Parathyroid adenoma (tissue), 2 donors: ENCODE data around the gene SERINC1.

Source experiments
- H2AFZ ChIP-seq: fragments of 300-600 bp; sonication (generic); one replicate; pipeline ENCODE4 v1.7.0; 2017; ENCODE audit warnings: antibody characterized with exemption, mild to moderate bottlenecking
- H3K27ac ChIP-seq: fragments of 300-600 bp; sonication (generic); one replicate; pipeline ENCODE4 v1.7.0; 2017
- H3K27me3 ChIP-seq: fragments of 300-600 bp; sonication (generic); one replicate; pipeline ENCODE4 v1.7.0; 2017; ENCODE audit warnings: low read length; ENCODE audit not compliant: control insufficient read depth, insufficient read depth
- H3K36me3 ChIP-seq: fragments of 300-600 bp; sonication (generic); one replicate; pipeline ENCODE4 v1.7.0; 2017; ENCODE audit warnings: low read length; ENCODE audit not compliant: control insufficient read depth, insufficient read depth
- H3K4me1 ChIP-seq: fragments of 300-600 bp; sonication (generic); one replicate; pipeline ENCODE4 v1.7.0; 2017; ENCODE audit warnings: control low read depth
- H3K4me2 ChIP-seq: fragments of 300-600 bp; sonication (generic); one replicate; pipeline ENCODE4 v1.7.0; 2017; ENCODE audit warnings: low read length
- H3K4me3 ChIP-seq: fragments of 300-600 bp; sonication (generic); one replicate; pipeline ENCODE4 v1.7.0; 2017; ENCODE audit warnings: low read depth, low read length
- H3K79me2 ChIP-seq: fragments of 300-600 bp; sonication (generic); one replicate; pipeline ENCODE4 v1.7.0; 2017; ENCODE audit warnings: control low read depth
- H3K9ac ChIP-seq: fragments of 300-600 bp; sonication (generic); one replicate; pipeline ENCODE4 v1.7.0; 2017; ENCODE audit warnings: mild to moderate bottlenecking
- H3K9me3 ChIP-seq: fragments of 300-600 bp; sonication (generic); one replicate; pipeline ENCODE4 v1.7.0; 2017; ENCODE audit warnings: low read length; ENCODE audit not compliant: control insufficient read depth
- TF ChIP-seq, protein P1 (sequence below): fragments of 300-600 bp; sonication (generic); IDR thresholded peaks from one replicate; pipeline ENCODE4 v1.7.0; 2017; ENCODE audit warnings: antibody characterized with exemption, mild to moderate bottlenecking
- donor health status: primary hyperparathyroidism.

SERINC1 gene

DNA sequence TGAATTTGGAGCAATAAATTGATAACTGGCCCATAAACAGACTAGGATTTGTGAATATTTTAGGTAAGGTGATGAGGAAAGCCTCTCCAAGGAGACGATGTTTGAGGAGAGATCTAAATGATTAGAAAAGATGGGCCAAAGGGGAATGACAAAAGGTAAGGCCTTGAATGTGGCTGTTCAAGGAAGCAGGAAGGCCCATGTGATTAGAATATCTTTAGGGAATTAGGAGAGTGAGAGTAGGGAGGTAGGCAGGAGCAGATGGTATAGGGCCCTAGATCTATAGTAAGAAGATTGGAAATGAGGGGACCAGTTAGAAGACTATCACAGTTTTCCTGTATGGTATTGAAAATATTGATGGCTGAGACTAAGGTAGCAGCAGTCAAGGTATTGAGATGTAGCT lies 65.4 kb downstream of the SERINC1 start:
- Histone ChIP-seq H3K4me3 (no peak overlapping the region), H2AFZ (no peak overlapping the region), H3K27ac (no peak overlapping the region), H3K36me3 (no peaks in the 10 kb centered on the region), H3K9me3 (no peaks in the 10 kb centered on the region), H3K9ac (no peak overlapping the region), H3K4me1 (no peaks in the 10 kb centered on the region), H3K4me2 (no peak overlapping the region), H3K27me3 (no peaks in the 10 kb centered on the region), H3K79me2 (peaks cover 21% of the 10 kb centered on the region)
- TF ChIP-seq, protein P1, sequence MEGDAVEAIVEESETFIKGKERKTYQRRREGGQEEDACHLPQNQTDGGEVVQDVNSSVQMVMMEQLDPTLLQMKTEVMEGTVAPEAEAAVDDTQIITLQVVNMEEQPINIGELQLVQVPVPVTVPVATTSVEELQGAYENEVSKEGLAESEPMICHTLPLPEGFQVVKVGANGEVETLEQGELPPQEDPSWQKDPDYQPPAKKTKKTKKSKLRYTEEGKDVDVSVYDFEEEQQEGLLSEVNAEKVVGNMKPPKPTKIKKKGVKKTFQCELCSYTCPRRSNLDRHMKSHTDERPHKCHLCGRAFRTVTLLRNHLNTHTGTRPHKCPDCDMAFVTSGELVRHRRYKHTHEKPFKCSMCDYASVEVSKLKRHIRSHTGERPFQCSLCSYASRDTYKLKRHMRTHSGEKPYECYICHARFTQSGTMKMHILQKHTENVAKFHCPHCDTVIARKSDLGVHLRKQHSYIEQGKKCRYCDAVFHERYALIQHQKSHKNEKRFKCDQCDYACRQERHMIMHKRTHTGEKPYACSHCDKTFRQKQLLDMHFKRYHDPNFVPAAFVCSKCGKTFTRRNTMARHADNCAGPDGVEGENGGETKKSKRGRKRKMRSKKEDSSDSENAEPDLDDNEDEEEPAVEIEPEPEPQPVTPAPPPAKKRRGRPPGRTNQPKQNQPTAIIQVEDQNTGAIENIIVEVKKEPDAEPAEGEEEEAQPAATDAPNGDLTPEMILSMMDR = no peak

DNA sequence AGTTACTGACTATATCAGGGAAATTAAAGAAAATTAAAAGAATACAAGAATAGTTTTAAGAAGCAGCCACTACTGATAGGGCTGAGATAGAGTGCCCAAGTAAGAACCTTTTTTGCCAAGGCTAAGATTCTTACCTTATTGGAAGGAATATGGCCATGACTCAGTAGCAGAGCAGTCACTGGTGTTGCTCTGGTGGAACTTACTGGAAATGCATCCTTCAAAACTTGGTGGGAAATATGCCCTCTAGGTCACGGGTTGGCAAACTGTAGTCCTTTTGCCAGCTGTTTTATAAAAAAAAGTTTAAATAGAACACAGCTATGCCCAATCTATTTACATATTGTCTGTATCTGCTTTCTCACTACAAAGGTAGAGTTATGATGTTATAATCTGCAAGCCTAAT lies 66.2 kb downstream of the SERINC1 start:
- no peaks in the 10 kb centered on the region for H3K36me3 ChIP-seq
- H3K4me3 ChIP-seq = no peak overlapping the region
- H2AFZ ChIP-seq = no peak overlapping the region
- no peaks in the 10 kb centered on the region for H3K9me3 ChIP-seq
- peaks cover 23% of the 10 kb centered on the region for H3K79me2 ChIP-seq
- TF ChIP-seq, protein P1 = no peak
- H3K27ac ChIP-seq = no peak overlapping the region
- H3K27me3 ChIP-seq = no peaks in the 10 kb centered on the region
- peaks cover 3% of the 10 kb centered on the region for H3K4me1 ChIP-seq
- H3K4me2 ChIP-seq = no peak overlapping the region
- no peak overlapping the region for H3K9ac ChIP-seq

DNA sequence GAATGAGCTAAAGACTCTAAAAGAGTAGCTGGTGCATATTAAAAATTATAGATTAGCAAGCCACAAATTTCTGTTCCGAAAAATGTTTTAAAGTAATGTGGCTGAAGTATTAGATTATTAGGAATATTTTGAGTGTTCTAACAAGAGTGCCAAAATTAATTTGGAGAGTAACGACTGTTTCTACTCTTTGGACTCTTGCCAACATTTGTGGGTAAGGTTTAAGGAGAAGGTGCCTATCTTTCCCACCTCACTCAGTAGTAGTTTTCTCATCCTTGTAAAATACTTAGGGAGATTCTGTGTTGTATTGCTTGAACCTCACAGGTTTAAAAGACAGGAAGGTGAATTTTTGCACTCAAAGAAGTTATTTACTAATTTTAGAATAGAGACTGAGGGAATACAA lies 67.2 kb downstream of the SERINC1 start:
- H3K79me2 ChIP-seq = peaks cover 30% of the 10 kb centered on the region
- no peaks in the 10 kb centered on the region for H3K36me3 ChIP-seq
- H3K9ac ChIP-seq = no peak overlapping the region
- H3K4me1 ChIP-seq = peaks cover 3% of the 10 kb centered on the region
- TF ChIP-seq, protein P1 = no peak
- H3K9me3 ChIP-seq = no peaks in the 10 kb centered on the region
- H3K27ac ChIP-seq = no peak overlapping the region
- H3K27me3 ChIP-seq = no peaks in the 10 kb centered on the region
- no peak overlapping the region for H3K4me2 ChIP-seq
- H3K4me3 ChIP-seq = no peak overlapping the region
- no peak overlapping the region for H2AFZ ChIP-seq

DNA sequence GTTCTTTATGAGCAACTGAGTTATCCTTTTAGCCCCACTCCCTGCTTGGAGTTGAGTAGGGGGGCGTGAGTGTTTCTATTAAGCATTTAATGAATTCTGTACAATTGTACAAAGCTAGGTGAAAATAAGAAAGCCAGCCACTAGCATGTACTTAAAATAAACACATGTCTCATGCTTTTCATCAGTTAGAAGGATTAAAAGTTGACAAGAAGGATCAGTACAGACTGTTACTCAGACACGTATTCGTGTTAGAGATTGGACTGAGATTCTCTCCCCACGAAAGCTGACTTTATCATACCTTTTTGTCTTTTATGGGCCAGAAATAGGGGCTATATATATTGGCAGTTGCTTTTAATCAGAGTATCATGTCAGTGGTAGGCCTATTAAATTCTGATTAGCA lies 70.5 kb downstream of the SERINC1 start:
- H3K36me3 ChIP-seq = no peaks in the 10 kb centered on the region
- H3K4me3 ChIP-seq = no peak overlapping the region
- TF ChIP-seq, protein P1 = no peak
- H3K27me3 ChIP-seq = no peaks in the 10 kb centered on the region
- H3K9me3 ChIP-seq = no peaks in the 10 kb centered on the region
- H3K4me1 ChIP-seq = peaks cover 3% of the 10 kb centered on the region
- no peak overlapping the region for H2AFZ ChIP-seq
- no peak overlapping the region for H3K27ac ChIP-seq
- peaks cover 22% of the 10 kb centered on the region for H3K79me2 ChIP-seq
- no peak overlapping the region for H3K4me2 ChIP-seq
- no peak overlapping the region for H3K9ac ChIP-seq

DNA sequence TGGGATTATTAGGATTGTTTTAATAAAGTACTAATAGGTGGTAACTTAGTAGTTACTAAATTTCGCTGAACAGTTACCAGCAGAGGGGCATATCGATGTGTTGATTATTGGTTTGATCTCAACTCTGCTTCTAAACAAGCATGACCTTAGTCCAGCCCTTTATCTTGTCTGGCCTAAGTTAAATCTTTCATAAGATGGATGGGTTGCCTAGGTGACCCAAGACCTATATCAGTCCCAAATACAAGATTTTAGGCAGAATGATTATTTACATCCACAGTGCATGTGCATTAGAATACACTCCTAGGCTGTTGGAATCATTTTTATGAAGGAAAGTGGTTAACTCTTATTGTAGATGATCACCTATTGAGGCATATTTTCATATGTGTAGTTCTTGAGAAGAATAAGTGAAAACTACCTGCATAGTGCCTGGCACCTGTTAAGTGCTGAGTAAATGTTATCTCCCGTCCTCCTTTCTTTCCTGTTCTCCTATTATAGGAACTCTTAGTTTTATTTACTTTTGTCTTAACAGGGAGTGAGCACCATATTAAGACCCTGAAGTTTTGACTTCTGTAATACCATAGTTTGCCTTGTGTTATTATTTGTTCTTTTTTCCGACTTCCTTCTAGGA lies 71.0 kb downstream of the SERINC1 start:
- TF ChIP-seq, protein P1 = no peak
- peak overlapping the region; percentile 95 for H3K4me3 ChIP-seq
- H3K9ac ChIP-seq = peak overlapping the region; percentile 68
- H3K27me3 ChIP-seq = no peaks in the 10 kb centered on the region
- H3K4me2 ChIP-seq = peak overlapping the region; percentile 78
- peaks cover 3% of the 10 kb centered on the region for H3K4me1 ChIP-seq
- H3K79me2 ChIP-seq = peaks cover 18% of the 10 kb centered on the region
- no peaks in the 10 kb centered on the region for H3K36me3 ChIP-seq
- H3K27ac ChIP-seq = no peak overlapping the region
- peak overlapping the region; percentile 90 for H2AFZ ChIP-seq
- H3K9me3 ChIP-seq = no peaks in the 10 kb centered on the region
